ENCODE results near the gene ZNF136.

Gene ZNF136

DNA sequence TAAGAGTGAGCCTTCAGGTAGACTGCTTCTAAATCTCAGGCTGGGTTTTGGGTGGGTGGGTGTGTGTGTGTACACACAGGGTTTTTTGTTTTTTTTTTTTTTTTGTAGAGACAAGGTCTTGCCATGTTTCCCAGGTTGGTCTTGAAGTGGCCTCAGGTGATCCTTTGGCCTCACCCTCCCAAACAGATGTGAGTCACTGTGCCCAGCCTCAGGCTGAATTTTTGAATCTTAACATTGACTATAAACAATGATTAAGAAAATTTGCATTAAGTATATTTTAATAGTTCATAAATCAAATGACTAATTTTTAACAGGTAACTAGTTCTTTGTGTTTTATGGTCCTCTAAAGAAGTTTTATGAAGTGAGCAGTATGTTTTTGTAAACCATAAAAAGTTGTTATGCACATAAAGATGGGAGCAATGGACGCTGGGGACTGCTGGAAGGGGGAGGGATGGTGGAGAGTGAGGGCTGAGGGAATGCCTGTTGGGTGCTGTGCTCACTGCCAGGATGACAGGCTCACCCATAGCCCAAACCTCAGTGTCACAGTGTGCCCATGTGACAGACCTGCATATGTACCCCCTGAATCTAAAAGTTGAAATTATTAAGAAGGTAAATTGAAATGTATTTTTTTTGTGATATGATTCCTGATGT lies 60.2 kb downstream of the ZNF136 start:
- Histone ChIP-seq H3K9me3 (ENCODE audit: control insufficient read depth, insufficient read depth, low read length) (no peaks in the 10 kb centered on the region), H3K9ac (ENCODE audit: low read depth, low read length) (no peak overlapping the region), H3K4me1 (ENCODE audit: insufficient read depth, low read length) (no peaks in the 10 kb centered on the region), H3K36me3 (ENCODE audit: insufficient read depth, low read length) (no peaks in the 10 kb centered on the region)

DNA sequence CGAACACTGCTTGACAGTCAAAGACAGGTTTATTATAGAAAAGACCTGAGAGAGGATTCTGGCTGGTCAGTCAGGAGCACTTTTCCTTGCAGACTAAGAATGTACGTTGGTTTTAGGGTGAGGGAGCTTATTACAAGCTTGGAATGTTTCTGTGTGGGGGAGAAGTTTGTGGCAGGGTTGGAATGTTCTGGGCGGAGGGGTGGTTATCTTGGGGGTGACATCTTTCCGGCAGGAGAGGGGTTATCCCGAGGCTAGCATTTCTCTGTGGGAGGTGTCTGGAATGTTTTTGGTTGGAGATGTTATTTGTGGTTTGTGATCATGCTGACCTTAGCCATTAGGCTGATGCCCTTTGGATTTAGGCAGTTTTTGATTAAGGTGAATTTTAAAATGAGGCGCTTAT lies 61.8 kb downstream of the ZNF136 start:
- Histone ChIP-seq H3K9ac (ENCODE audit: low read depth, low read length) (no peak overlapping the region), H3K9me3 (ENCODE audit: control insufficient read depth, insufficient read depth, low read length) (no peaks in the 10 kb centered on the region), H3K36me3 (ENCODE audit: insufficient read depth, low read length) (no peaks in the 10 kb centered on the region), H3K4me1 (ENCODE audit: insufficient read depth, low read length) (no peaks in the 10 kb centered on the region)

DNA sequence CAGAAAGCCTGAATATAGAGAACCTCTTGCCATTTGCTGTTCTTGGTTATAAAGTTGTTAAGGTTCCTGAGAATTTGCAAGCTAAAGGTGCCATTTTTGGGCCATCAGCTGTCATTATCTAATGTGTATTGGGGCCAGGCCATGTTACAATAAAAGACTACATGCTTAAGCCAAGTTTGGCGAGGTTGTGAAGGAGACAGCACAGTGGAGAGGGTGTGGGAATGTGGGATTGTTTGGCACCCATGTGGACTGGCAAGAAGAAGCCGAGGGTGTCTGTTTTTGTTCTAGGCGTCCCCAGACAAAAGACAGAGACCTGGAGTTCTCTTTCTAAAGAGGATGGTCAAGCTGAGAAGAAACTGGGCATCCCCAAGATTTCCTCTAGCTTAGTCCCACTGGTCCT lies 67.1 kb downstream of the ZNF136 start:
- Histone ChIP-seq H3K9ac (ENCODE audit: low read depth, low read length) (no peak overlapping the region), H3K4me1 (ENCODE audit: insufficient read depth, low read length) (no peaks in the 10 kb centered on the region), H3K9me3 (ENCODE audit: control insufficient read depth, insufficient read depth, low read length) (no peaks in the 10 kb centered on the region; the same call in 1 of the 2 replicates), H3K36me3 (ENCODE audit: insufficient read depth, low read length) (no peaks in the 10 kb centered on the region)

DNA sequence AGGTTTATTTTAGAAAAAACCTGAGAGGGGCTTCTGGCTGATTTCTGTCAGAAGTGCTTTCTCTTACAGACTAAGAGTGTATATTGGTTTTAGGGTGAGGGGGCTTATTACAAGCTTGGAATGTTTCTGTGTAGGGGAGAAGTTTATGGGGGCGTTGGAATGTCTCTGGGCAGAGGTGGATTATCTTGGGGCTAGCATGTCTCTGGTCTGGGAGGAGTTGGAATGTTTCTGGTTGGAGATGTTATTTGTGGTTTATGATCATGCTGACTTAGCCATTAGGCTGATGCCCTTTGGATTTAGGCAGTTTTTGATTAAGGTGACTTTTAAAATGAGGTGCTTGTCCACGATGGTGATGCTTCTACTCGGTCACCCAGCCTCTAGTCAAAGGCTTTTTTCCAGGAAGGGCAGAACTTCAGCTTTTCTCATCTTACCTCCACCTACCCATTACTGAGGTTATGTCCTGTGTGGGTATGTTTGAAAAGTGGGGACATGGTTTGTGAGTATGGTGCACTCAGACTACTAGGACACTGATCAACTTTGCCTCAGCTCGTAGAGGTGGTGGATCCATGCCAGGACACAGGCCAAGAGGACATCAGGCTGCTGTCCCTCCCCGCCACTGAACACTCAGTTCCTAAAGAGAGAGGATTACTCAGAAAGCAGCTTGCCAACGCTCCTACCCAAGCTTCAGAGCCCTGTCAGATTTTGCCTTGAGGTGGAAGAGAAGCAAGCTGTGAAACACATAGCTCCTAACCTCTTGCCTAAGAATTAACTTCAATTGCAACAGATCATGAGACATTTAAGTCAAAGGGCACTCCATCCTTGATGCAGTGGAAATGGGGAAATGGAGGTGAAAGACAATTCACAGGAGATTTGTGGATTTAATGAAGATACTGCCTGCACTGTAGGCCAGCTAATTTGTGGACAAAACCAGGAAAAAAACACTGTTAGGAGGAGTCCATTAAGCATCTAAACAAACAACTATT lies 68.1 kb downstream of the ZNF136 start:
- Histone ChIP-seq H3K36me3 (ENCODE audit: insufficient read depth, low read length) (no peaks in the 10 kb centered on the region), H3K9me3 (ENCODE audit: control insufficient read depth, insufficient read depth, low read length) (no peaks in the 10 kb centered on the region; the same call in none of the 2 replicates), H3K4me1 (ENCODE audit: insufficient read depth, low read length) (no peaks in the 10 kb centered on the region), H3K9ac (ENCODE audit: low read depth, low read length) (no peak overlapping the region)

- no peaks in the 10 kb centered on the region; the same call in none of the 2 replicates for H3K9me3 ChIP-seq (ENCODE audit: control insufficient read depth, insufficient read depth, low read length)
- no peaks in the 10 kb centered on the region for H3K4me1 ChIP-seq (ENCODE audit: insufficient read depth, low read length)
- H3K36me3 ChIP-seq (ENCODE audit: insufficient read depth, low read length), result no peaks in the 10 kb centered on the region
- H3K9ac ChIP-seq (ENCODE audit: low read depth, low read length), result no peak overlapping the region
Observed at GRCh38 chr19:12232961-12233360, 70.1 kb downstream of the ZNF136 start.

- Histone ChIP-seq H3K4me1 (ENCODE audit: insufficient read depth, low read length) (no peaks in the 10 kb centered on the region), H3K36me3 (ENCODE audit: insufficient read depth, low read length) (no peaks in the 10 kb centered on the region), H3K9ac (ENCODE audit: low read depth, low read length) (no peak overlapping the region), H3K9me3 (ENCODE audit: control insufficient read depth, insufficient read depth, low read length) (no peaks in the 10 kb centered on the region; the same call in 1 of the 2 replicates)
Observed at GRCh38 chr19:12237143-12237839, 74.4 kb downstream of the ZNF136 start.
